Central memory CD4-positive, alpha-beta T cell (primary cell): Measurements from ENCODE around the gene STYXL2.

Experiments used
- DNase-seq: peaks from one replicate; pipeline ENCODE4 v3.0.0; 2022

Gene STYXL2

GRCh38 chr1:167137332-167137781 lies 43.5 kb downstream of the STYXL2 start:
- no peak for DNase-seq

- DNase-seq: no peak
Measured at GRCh38 chr1:167137793-167138510, 44.1 kb downstream of the STYXL2 start.

DNA sequence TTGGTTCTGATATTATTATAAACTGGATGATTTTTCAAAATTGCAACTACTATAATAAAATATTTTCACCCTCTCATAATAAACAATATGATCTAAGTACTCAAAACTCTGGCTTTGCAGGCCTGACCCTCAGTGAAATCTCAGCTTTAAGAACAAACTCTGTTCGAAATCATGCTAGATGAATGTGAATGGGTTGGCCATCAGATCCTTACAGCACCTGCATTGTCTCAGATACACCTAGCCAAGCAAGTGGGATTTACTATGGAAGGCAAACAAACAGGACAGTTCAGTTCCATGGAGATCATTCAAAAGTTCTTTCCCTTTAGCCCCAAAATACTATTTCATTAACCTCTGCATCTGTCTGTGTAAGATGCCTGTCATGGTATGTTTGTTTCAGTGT lies 44.8 kb downstream of the STYXL2 start:
- DNase-seq: no peak

DNA sequence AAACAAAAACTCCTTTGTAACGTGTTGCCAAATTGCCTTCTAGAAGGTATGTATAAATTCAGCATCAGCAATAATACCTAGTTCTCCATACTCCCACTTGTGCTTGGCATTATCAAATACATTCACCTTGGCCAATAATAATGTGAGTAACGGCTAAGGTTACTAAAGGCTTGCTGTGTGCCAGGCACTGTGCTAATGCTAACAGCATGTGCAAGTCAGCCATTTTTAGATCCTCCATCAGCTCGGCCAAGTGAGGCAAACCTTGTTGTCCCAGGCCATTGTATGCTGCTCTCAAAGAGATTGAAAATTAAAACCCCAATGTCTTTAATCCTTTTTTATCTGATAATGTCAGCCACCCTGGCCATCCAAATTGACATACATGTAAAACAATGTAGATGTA lies 48.1 kb downstream of the STYXL2 start:
- DNase-seq: no peak
